Heart left ventricle (tissue), 16 donors: ENCODE results near the gene TMED8. TPM values are rescaled to one million over a fixed set of nuclear protein-coding genes. Genes with fewer than 3 reads are reported as not detected.

ENCODE experiments used
- ATAC-seq, 4 donors: fragments of 200-7000 bp; cut with Tn5 transposase; one replicate each; pipeline ENCODE4 v1.9.1; 2020 to 2022; ENCODE audit warnings: moderate library complexity in 4 of 4, mild to moderate bottlenecking in 3 of 4, moderate number of reproducible peaks in 1 of 4
- DNase-seq, 5 donors: peaks; one replicate each; pipeline ENCODE4 v3.0.0-alpha.2; 2020
- H3K27ac ChIP-seq, 12 donors: fragments of 200-600 bp; sonication (generic) in 4 of 12; one replicate each; pipeline versions ENCODE4 v1.5.0 to v1.8.0; 2016 to 2022; ENCODE audit warnings: mild to moderate bottlenecking in 2 of 12
- H3K27me3 ChIP-seq, 9 donors: fragments of 200-600 bp; sonication (generic) in 2 of 9; one replicate each; pipeline versions ENCODE4 v1.5.1 to v1.8.0; 2016 to 2022; ENCODE audit warnings: mild to moderate bottlenecking in 3 of 9
- H3K36me3 ChIP-seq, 9 donors: fragments of 200-600 bp; sonication (generic) in 2 of 9; one replicate each; pipeline versions ENCODE4 v1.5.0 to v1.8.0; 2018 to 2022; ENCODE audit warnings: mild to moderate bottlenecking in 2 of 9
- H3K4me1 ChIP-seq, 12 donors: fragments of 200-600 bp; sonication (generic) in 4 of 12; one replicate each; pipeline versions ENCODE4 v1.5.0 to v1.8.0; 2016 to 2022; ENCODE audit warnings: mild to moderate bottlenecking in 3 of 12
- H3K4me3 ChIP-seq, 12 donors: fragments of 200-600 bp; sonication (generic) in 4 of 12; one replicate each; pipeline versions ENCODE4 v1.5.0 to v1.8.0; 2017 to 2022; ENCODE audit warnings: mild to moderate bottlenecking in 9 of 12, moderate library complexity in 4 of 12
- H3K9me3 ChIP-seq, 12 donors: fragments of 200-600 bp; sonication (generic) in 4 of 12; one replicate each; pipeline versions ENCODE4 v1.5.0 to v1.8.0; 2016 to 2022; ENCODE audit warnings: mild to moderate bottlenecking in 1 of 12
- CTCF ChIP-seq, 12 donors: fragments of 200-600 bp; sonication (generic) in 4 of 12; IDR thresholded peaks; one replicate each; pipeline versions ENCODE4 v1.5.0 to v1.8.0; 2018 to 2022; ENCODE audit warnings: antibody characterized with exemption in 12 of 12, mild to moderate bottlenecking in 5 of 12
- POLR2A ChIP-seq, 2 donors: fragments of 450-650 bp; IDR thresholded peaks; one replicate each; pipeline ENCODE4 v1.6.1; 2017; ENCODE audit warnings: antibody characterized with exemption in 2 of 2, mild to moderate bottlenecking in 2 of 2, moderate library complexity in 2 of 2
- WGBS, 4 donors: extraction: QIAGEN DNeasy Blood & Tissue Kit in 2 of 4; methylation state at CpG; one replicate each; pipeline versions ENCODE4 v1.1.5 to v1.1.7; 2013 to 2018; 5-methylcytosine and 5-hydroxymethylcytosine counted together
- intact Hi-C, 10 donors: fragments of 100-400 bp; cut with DNase I; formaldehyde crosslinking; loops; one replicate each; pipeline versions ENCODE4 v1.11.1 to v1.14.2; 2022
- polyA plus RNA-seq, 2 donors: library from polyadenylated mRNA; stranded (reverse); fragments of 200-250 nt; gene quantifications; one replicate each; pipeline ENCODE4 v1.2.3, GENCODE V29; 2013
- total RNA-seq, 9 donors: library from RNA; depleted of rRNA in 2 of 9; stranded (reverse); fragments of >200 nt in 2 of 9; fragmentation: NEBNext Ultra II Directional in 3 of 9; extraction: Animal tissue kit (Norgen Biotek cat#: 25700) in 3 of 9; gene quantifications; one replicate each; pipeline versions ENCODE4 v1.1.0 to v1.2.4, GENCODE V29; 2016 to 2023
- donor health status: ischemic (EF 13 %, LVEDD 7.1; RV severe dilation, severe dysfunction).
- donor health status: healthy with polysubstance abuse.
- donor health status: DM: no; HTN: yes; CAD: no.
- donor health status: DM: no; HTN: no; CAD: no.
- donor health status: ischemic (EF 25% LVEDD 6.9; RV normal size, moderate dysfunction).
- donor health status: ischemic (EF 25% LVEDD 5.7; RV mildly dilated, moderate dysfunction).
- donor health status: healthy.
- donor health status: DM: yes; HTN: yes; CAD: no.
- donor health status: ischemic (EF 35%, LVEDD 5.7; RV mildly dilated, moderate dysfunction).
- donor health status: nonischemic (EF 11% LVEDD 7.7; RV severe dilation, severe dysfunction).
- donor health status: DM: yes; HTN: yes; CAD: no.
- donor health status: PGD.
- donor health status: ischemic (EF 29% LVEDD 5.4; RV normal size, mild dysfunction).
- donor health status: nonischemic (EF 23%, LVEDD 6.1; RV moderate dilation, normal function).

Gene TMED8
- total and polyA plus RNA-seq, 11 donors: 1.5 to 9.5 (median 7.1) TPM

GRCh38 chr14:77335576-77335975, 41.3 kb downstream of the TMED8 start:
- H3K4me1 ChIP-seq: no peaks in the 10 kb centered on the region
- intact Hi-C loops: no loop called here
- no peak for TF ChIP-seq CTCF (IDR thresholded peaks at IDR 0.05)
- TF ChIP-seq POLR2A (IDR thresholded peaks at IDR 0.05): no peak
- ATAC-seq: no peak
- no peak overlapping the region for H3K4me3 ChIP-seq
- no peak overlapping the region for H3K27ac ChIP-seq
- WGBS, 4 donors: 93 to 97% (median 95%) methylated on average over 3 of the region's 3 CpGs
- DNase-seq: no peak
- no peaks in the 10 kb centered on the region for H3K9me3 ChIP-seq
- no peaks in the 10 kb centered on the region for H3K27me3 ChIP-seq
- H3K36me3 ChIP-seq: peaks cover 0 to 16% (median 13%) of the 10 kb centered on the region in 9 donors

GRCh38 chr14:77329872-77330271, 47.0 kb downstream of the TMED8 start:
- no peaks in the 10 kb centered on the region for H3K27me3 ChIP-seq
- no peak for DNase-seq
- H3K4me3 ChIP-seq: no peak overlapping the region
- no peaks in the 10 kb centered on the region for H3K36me3 ChIP-seq
- intact Hi-C loops: no loop called here
- ATAC-seq: no peak
- no peaks in the 10 kb centered on the region for H3K4me1 ChIP-seq
- no peak for TF ChIP-seq CTCF (IDR thresholded peaks at IDR 0.05)
- no peak for TF ChIP-seq POLR2A (IDR thresholded peaks at IDR 0.05)
- no peaks in the 10 kb centered on the region for H3K9me3 ChIP-seq
- WGBS, 4 donors: 86 to 91% (median 90%) methylated on average over 7 of the region's 7 CpGs
- no peak overlapping the region for H3K27ac ChIP-seq

- Histone ChIP-seq H3K27ac (no peak overlapping the region), H3K36me3 (no peaks in the 10 kb centered on the region), H3K9me3 (no peaks in the 10 kb centered on the region), H3K27me3 (no peaks in the 10 kb centered on the region), H3K4me1 (peaks cover 0 to 5% (median 3%) of the 10 kb centered on the region in 12 donors), H3K4me3 (no peak overlapping the region)
- intact Hi-C loops: no loop called here
- DNase-seq: no peak
- no peak for TF ChIP-seq CTCF (IDR thresholded peaks at IDR 0.05)
- no peak for TF ChIP-seq POLR2A (IDR thresholded peaks at IDR 0.05)
- no peak for ATAC-seq
- 83 to 97% (median 90%) methylated on average over 1 of the region's 1 CpG for WGBS, 4 donors
These were observed 49.8 kb downstream of the TMED8 start for GRCh38 chr14:77327111-77327510.

- Histone ChIP-seq H3K36me3 (no peaks in the 10 kb centered on the region), H3K4me3 (no peak overlapping the region), H3K4me1 (peaks cover 0 to 9% (median 5%) of the 10 kb centered on the region in 12 donors), H3K9me3 (no peaks in the 10 kb centered on the region), H3K27me3 (no peaks in the 10 kb centered on the region), H3K27ac (no peak overlapping the region)
- WGBS, 4 donors: 89 to 94% (median 92%) methylated on average over 3 of the region's 3 CpGs; no CpG with 5 or more reads in 1 of the 4 donors
- ATAC-seq: no peak
- intact Hi-C loops: no loop called here
- no peak for DNase-seq
- no peak for TF ChIP-seq CTCF (IDR thresholded peaks at IDR 0.05)
- TF ChIP-seq POLR2A (IDR thresholded peaks at IDR 0.05): no peak
These were observed 51.2 kb downstream of the TMED8 start for GRCh38 chr14:77325746-77326094.
